K562 (cell line): ENCODE results near the gene NELFE. TPM values are rescaled to one million over a fixed set of nuclear protein-coding genes. Genes with fewer than 3 reads are reported as not detected.
A peak's percentile ranks its signal among the peaks of the same experiment; 100 is the strongest.

Source experiments
- BRD4 ChIP-seq: fragments of 200-600 bp; sonication (generic); IDR thresholded peaks from 2 replicates; pipeline ENCODE4 v1.6.1; 2017; ENCODE audit warnings: inconsistent platforms
- C11orf30 ChIP-seq: fragments of 450-650 bp; IDR thresholded peaks from 2 replicates; pipeline ENCODE4 v1.6.1; 2016; ENCODE audit warnings: low read depth, mild to moderate bottlenecking
- CXXC5 ChIP-seq: fragments of 250-450 bp; sonication (Bioruptor Pico); IDR thresholded peaks from 2 replicates; pipeline ENCODE4 v1.8.0; 2022; ENCODE audit warnings: inconsistent platforms, mild to moderate bottlenecking, moderate library complexity
- MEIS2 ChIP-seq: fragments of 450-650 bp; IDR thresholded peaks from 2 replicates; pipeline ENCODE4 v1.6.1; 2014; ENCODE audit warnings: mild to moderate bottlenecking; ENCODE audit not compliant: partially characterized antibody
- NEUROD1 ChIP-seq: fragments of 150-350 bp; IDR thresholded peaks from 2 replicates; pipeline ENCODE4 v1.6.1; 2014; ENCODE audit warnings: borderline replicate concordance, low read length, low read depth; ENCODE audit not compliant: partially characterized antibody
- POLR3G ChIP-seq: IDR thresholded peaks from 2 replicates; pipeline ENCODE4 v1.6.1; 2011; ENCODE audit not compliant: insufficient read length, insufficient replicate concordance; ENCODE audit errors: extremely low read depth
- POU5F1 ChIP-seq: fragments of 150-350 bp; IDR thresholded peaks from 2 replicates; pipeline ENCODE4 v1.6.1; 2014; ENCODE audit warnings: borderline replicate concordance, low read length, low read depth, mild to moderate bottlenecking; ENCODE audit not compliant: partially characterized antibody
- PTTG1 ChIP-seq: fragments of 450-650 bp; IDR thresholded peaks from 2 replicates; pipeline ENCODE4 v1.6.1; 2016; ENCODE audit warnings: low read depth, mild to moderate bottlenecking, missing genetic modification characterization, missing compliant biosample characterization
- SETDB1 ChIP-seq: IDR thresholded peaks from one replicate; pipeline ENCODE4 v1.6.1; 2012; ENCODE audit warnings: low read length, control low read depth, inconsistent platforms
- SFPQ ChIP-seq: fragments of 200-400 bp; formaldehyde crosslinking; IDR thresholded peaks from 2 replicates; pipeline ENCODE4 v1.6.1; 2017; ENCODE audit warnings: mild to moderate bottlenecking, low read depth, low read length, moderate library complexity
- SMAD1 ChIP-seq: fragments of 150-350 bp; IDR thresholded peaks from 2 replicates; pipeline ENCODE4 v1.6.1; 2014; ENCODE audit warnings: low read length, low read depth; ENCODE audit not compliant: partially characterized antibody
- TBL1XR1 ChIP-seq, 2 experiments: IDR thresholded peaks; 2 replicates each; pipeline ENCODE4 v1.6.1; 2012; ENCODE audit warnings: improper control_type of control experiment in 2 of 2, low read length in 2 of 2, mild to moderate bottlenecking in 1 of 2
- TRIM24 ChIP-seq, 2 experiments: fragments of 450-650 bp; IDR thresholded peaks; 2 replicates each; pipeline ENCODE4 v1.6.1; 2016
- USF2 ChIP-seq: sonication (generic); formaldehyde crosslinking; IDR thresholded peaks from 2 replicates; pipeline ENCODE4 v1.5.0; 2020; ENCODE audit warnings: missing genetic modification reagents
- WHSC1 ChIP-seq: IDR thresholded peaks from one replicate; pipeline ENCODE4 v1.6.1; 2012; ENCODE audit warnings: low read length, control low read depth, inconsistent platforms
- ZNF212 ChIP-seq: fragments of 450-650 bp; formaldehyde crosslinking; IDR thresholded peaks from 2 replicates; pipeline ENCODE4 v1.4.0; 2020; ENCODE audit warnings: mild to moderate bottlenecking
- ZNF551 ChIP-seq: fragments of 250-450 bp; sonication (Bioruptor Pico); IDR thresholded peaks from 2 replicates; pipeline ENCODE4 v1.5.0; 2021; ENCODE audit warnings: mild to moderate bottlenecking, moderate library complexity
- polyA plus RNA-seq, 8 experiments: library from polyadenylated mRNA; depleted of rRNA in 4 of 8; stranded (reverse) in 5 of 8; unstranded in 3 of 8; fragments of >200 nt; fragmentation: Nextera tagmentation in 2 of 8; fragmentation: Illumina TruSeq in 1 of 8; extraction: Ambion mirVana in 2 of 8; extraction: Trizol in 1 of 8; gene quantifications; 2 replicates each; pipeline versions ENCODE4 v1.2.1 to v1.2.3, GENCODE V29; 2011 to 2014; ENCODE audit warnings: inconsistent platforms in 1 of 8, missing spikeins in 1 of 8
- total RNA-seq, 7 experiments: library from RNA; depleted of rRNA in 6 of 7; stranded (reverse); fragments of >200 nt in 6 of 7; fragmentation: Illumina TruSeq in 2 of 7; extraction: Trizol in 2 of 7; gene quantifications; 2 replicates each; pipeline versions ENCODE4 v1.2.1 to v1.2.3, GENCODE V29; 2011 to 2021; ENCODE audit warnings: low replicate concordance in 1 of 7
- TF ChIP-seq, protein P1 (sequence below): IDR thresholded peaks from 2 replicates; pipeline ENCODE4 v1.6.1; 2011; ENCODE audit warnings: borderline replicate concordance, low read depth, mild to moderate bottlenecking, moderate library complexity, low read length; ENCODE audit not compliant: insufficient read depth, poor library complexity, severe bottlenecking
- TF ChIP-seq, protein P2 (sequence below): sonication (generic); formaldehyde crosslinking; IDR thresholded peaks from 2 replicates; pipeline ENCODE4 v1.8.0; 2023; ENCODE audit warnings: mild to moderate bottlenecking, missing genetic modification reagents
- TF ChIP-seq, protein P3 (sequence below), 2 experiments: fragments of 450-650 bp; conservative IDR thresholded peaks; 2 replicates each; pipeline ENCODE4 v1.6.1; 2017; ENCODE audit warnings: mild to moderate bottlenecking in 2 of 2, moderate library complexity in 2 of 2

Gene NELFE
- total and polyA plus RNA-seq, 9 of the 15 experiments (the other 6 are each of a cell fraction or from before 2014, with no cell fraction given), result 15.2 to 157 (median 91.5) TPM

GRCh38 chr6:31971993-31972708 lies 13.4 kb upstream of the NELFE start, which contains the start of gene DXO (continued):
- TF ChIP-seq, protein P1, sequence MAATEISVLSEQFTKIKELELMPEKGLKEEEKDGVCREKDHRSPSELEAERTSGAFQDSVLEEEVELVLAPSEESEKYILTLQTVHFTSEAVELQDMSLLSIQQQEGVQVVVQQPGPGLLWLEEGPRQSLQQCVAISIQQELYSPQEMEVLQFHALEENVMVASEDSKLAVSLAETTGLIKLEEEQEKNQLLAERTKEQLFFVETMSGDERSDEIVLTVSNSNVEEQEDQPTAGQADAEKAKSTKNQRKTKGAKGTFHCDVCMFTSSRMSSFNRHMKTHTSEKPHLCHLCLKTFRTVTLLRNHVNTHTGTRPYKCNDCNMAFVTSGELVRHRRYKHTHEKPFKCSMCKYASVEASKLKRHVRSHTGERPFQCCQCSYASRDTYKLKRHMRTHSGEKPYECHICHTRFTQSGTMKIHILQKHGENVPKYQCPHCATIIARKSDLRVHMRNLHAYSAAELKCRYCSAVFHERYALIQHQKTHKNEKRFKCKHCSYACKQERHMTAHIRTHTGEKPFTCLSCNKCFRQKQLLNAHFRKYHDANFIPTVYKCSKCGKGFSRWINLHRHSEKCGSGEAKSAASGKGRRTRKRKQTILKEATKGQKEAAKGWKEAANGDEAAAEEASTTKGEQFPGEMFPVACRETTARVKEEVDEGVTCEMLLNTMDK, result no peak
- TF ChIP-seq ZNF551 (no peak), SFPQ (no peak), NEUROD1 (no peak), POU5F1 (no peak), BRD4 (no peak), TBL1XR1 (IDR thresholded peaks at IDR 0.05; ENCODE audit: low read length in 2 of 2) (peak in 1 of 2 experiments; percentile 90; a peak in 2 of 4 replicates), SETDB1 (no peak), C11orf30 (peak; percentile 98), MEIS2 (peak; percentile 64), SMAD1 (no peak), USF2 (no peak), PTTG1 (tag) (no peak), TRIM24 (IDR thresholded peaks at IDR 0.05) (peak; percentile 74 to 77), POLR3G (no peak), ZNF212 (CRISPR knock-in tag) (no peak; the same call in 1 of the 2 replicates), CXXC5 (CRISPR knock-in tag) (peak; percentile 100), WHSC1 (no peak)
- TF ChIP-seq, protein P2, sequence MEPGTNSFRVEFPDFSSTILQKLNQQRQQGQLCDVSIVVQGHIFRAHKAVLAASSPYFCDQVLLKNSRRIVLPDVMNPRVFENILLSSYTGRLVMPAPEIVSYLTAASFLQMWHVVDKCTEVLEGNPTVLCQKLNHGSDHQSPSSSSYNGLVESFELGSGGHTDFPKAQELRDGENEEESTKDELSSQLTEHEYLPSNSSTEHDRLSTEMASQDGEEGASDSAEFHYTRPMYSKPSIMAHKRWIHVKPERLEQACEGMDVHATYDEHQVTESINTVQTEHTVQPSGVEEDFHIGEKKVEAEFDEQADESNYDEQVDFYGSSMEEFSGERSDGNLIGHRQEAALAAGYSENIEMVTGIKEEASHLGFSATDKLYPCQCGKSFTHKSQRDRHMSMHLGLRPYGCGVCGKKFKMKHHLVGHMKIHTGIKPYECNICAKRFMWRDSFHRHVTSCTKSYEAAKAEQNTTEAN (CRISPR knock-in tag), result no peak
- TF ChIP-seq, protein P3, sequence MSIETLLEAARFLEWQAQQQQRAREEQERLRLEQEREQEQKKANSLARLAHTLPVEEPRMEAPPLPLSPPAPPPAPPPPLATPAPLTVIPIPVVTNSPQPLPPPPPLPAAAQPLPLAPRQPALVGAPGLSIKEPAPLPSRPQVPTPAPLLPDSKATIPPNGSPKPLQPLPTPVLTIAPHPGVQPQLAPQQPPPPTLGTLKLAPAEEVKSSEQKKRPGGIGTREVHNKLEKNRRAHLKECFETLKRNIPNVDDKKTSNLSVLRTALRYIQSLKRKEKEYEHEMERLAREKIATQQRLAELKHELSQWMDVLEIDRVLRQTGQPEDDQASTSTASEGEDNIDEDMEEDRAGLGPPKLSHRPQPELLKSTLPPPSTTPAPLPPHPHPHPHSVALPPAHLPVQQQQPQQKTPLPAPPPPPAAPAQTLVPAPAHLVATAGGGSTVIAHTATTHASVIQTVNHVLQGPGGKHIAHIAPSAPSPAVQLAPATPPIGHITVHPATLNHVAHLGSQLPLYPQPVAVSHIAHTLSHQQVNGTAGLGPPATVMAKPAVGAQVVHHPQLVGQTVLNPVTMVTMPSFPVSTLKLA (conservative IDR thresholded peaks at IDR 0.05), result peak; percentile 95 to 98
